NCI-H526 treated with DMSO at 0.1 percent for 48 hours (cell line): ENCODE results near the gene MAD2L2.

Experiments
- DNase-seq: peaks from one replicate; lab custom pipeline; 2025; lab: John Stamatoyannopoulos, UW

MAD2L2 gene

DNA sequence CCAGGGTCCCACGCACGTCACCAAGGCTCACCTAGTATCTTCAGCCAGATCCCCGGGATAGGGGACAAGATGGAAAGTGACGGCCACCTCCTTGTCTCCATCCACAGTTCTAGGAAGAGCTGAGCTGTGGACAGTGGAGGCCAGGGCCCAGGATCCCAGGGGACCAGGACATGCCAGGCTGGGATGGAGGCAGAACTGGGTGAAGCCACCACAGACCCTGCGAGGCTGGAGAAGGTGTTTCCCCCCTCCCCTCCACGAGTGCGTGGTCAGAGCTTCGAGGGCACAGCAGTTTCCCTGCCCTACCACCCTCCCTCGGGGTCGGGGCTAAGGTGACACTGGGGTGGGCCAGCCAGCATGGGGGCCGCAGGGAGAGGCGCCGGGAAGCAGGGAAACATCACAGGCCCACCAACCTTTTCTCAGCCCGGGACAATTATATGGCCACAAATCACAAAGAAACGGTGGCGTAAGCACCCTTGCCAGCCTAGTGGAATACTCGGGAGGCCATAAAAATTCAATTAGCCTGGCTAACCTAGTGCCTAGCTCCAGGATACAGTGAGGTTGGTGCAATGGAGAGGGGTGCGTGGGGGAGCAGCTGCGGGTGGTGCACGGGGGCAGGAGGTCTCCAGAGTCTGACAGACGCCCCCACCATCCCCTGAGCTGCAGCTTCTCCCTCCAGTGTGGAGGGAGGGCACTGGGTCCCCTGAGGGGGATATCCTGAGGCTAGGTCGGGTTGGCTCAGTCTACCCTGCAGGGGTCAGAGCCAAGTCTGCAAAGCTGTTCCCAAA is 23.9 kb upstream of the MAD2L2 start:
- DNase-seq = no peak

DNA sequence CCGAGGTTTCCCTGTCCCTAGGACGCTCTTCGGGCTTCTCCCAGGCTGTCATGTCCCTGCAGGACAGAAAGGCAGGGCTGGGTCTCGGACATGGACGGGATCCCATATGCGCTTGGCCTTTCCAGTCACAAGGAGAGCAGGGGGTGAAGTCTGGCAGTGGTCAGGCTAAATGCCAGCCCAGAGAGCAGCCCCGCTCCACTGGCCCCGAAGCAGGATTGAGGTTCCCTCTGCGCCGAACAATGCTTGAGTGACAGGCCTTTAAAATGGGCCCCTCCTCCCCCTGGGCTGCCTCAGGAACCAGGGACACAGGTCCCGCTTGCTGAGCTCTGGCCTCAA is 23.2 kb upstream of the MAD2L2 start:
- no peak for DNase-seq

DNA sequence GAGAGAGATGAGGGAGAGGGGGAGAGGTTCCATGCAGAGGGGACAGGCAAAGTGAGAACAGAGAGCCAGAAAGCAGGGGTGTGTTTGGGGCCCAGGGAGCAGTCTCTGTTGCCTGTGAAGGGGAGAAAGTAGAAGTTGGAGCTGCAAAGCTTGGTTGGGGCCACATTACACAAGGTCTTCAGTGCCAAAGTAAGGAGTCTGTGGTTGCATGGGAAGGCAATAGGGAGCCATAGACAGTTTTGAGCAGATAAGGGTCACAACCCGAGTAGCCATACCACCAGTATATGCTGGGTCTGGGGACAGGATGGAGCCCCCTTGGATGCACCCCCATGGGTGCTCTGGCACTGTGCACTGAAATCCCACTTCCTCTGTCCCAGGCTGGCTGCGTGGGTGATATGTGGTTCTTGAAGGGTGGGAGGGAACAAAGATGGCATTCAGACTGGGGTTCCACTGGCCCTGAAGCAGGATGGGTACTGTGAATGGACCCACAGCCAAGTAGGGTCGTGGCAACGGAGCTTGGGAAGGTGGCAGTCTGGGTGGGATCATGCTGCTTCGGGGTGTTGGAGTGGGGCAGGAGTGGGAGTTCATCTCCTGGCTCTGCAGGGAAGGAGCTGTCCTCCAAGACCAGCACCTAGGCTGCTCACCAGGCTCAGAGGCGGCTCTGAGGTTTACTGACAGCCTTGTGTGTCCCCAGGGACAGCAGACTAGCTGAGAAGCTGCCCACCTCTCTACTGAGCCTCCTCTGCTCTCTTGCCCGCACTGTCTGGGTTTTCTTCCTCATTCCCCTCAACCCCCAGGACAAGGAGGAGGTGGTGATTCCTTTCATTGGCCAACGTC is 22.6 kb upstream of the MAD2L2 start:
- no peak for DNase-seq

DNA sequence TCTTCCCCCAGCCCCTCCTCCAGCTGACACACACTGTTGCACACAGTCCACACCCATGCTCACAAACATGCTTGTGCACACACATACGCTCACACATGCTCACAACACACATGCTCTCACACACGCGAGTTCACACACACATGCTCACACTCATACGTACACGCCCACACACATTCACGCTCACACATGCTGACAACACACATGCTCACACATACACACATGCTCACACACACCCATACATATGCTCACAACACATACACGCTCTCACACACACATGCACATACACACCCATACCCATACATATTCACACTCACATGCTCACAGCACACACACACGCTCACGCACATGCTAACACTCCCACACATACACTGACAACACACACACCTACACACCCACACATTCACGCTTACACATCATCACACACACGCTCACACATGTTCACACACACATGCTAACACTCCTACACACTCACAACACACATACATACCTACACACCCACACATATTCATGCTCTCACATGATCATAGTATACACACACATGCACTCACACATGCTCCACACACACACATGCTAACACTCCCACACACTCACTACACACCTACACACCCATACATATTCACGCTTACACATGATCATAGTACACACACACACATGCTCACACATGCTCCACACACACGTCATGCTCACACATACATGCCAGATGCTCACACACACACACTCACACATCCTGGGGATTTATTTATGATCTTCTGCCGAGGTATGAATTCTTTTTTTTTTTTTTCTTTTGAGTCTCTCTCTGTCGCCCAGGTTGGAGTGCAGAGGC is 21.2 kb upstream of the MAD2L2 start:
- DNase-seq = no peak

DNA sequence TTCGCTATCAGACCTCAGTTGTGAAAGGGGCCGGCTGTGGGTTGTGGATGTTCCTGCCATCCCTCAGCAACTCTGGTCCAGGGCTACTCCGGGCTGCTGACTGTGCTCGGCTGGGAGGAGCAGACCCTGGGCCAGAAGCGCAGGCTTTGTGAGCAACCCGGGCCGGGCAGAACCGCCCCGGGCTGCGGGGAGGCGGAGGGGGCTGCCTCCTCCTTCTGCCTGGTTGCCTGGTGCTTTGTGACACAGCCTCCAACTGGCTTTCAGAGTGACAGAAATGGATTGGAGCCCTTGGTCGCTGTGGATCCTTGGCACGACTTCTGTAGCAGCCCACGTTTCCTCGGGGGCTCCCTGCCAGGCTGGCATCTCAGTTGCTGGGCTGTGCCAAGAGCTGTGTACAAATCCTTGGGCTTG is 20.6 kb upstream of the MAD2L2 start:
- DNase-seq = no peak

DNA sequence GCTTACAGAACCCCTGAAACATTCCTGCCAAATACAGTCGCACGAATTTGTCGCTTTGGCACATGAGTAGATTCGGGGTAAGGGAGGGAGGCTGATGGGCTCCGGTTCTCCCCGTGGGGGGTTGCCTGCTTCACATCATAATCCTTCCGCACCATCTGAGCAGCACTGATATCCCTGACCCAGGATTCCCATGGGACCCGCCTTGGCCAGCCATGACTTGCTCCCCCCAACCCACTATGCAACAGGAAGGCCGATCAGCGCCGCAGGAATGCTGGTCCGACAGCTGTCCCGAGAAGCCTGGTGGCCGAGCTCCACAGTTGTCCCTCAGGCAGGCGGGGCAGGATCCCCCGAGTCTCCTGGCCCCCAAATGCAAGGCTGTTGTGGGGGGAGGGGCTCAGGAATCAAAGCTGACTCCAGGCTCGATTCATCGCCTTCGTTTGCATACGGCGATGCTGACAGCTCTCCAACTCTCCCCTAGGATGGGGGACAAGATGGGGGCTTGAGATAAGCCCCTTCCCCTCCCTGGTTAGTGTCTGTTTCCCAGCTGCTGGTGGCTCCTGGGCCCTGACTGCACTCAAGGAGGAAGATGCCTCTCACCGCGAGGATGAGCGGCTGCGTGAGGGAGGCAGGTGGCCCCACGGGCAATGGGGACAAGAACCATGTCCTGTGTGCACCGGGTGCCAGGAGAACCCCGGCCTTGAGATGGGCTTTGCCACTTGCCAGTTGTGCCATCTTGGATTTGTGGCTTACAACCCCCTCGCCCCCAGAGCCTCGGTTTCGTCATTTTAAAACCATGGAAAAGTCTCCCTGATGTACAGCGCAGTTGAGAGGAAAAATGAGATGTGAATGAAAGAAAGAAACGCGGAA is 19.9 kb upstream of the MAD2L2 start:
- no peak for DNase-seq

DNA sequence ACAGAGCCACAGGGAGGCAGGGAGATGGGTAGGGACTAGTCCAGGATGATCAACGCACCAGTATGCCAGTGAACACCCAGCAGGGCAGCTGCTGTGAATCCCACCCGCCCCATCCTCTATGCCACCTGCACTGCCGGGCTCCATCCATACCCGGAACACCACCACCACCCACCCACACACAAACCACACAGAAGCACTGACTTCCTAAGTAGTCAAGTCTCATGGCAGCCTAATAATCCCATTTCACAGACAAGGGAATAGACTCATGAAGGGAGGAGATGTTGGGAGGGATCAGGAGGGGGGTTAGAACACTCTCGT is 16.9 kb upstream of the MAD2L2 start:
- no peak for DNase-seq

DNA sequence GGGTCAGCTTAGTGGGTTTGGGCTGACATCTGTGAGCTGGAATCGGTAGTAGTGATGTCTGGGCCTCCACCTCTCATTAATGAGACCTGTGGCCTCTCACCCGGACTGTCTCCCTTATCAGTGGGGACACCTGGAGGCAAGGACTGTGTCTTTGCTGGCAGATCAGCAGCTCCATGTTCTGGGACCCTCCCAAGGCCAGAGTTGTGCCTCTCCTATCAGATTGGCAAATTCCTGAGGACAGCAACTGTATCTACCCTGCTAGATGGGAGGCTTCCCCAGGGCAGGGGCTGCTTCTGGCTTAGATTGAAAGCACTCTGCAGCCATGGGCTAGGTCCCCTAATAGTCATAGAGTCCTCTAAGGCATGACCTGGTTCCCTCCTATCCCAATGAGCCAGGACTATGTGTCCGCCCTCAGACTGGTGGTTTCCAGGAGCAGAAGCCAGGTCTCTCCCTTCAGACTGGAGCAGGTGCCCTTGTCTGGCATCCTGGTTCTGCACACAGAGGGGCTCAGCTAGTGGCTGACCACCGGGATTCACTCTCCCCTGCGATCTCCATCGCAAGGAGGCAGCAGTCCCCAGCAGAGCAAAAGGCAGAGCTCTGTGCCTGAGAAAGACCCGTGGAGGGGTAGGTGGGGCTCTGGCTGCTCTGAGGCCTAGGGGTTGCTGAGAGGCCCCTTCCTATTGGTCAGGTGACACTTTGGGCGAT is 16.4 kb upstream of the MAD2L2 start:
- no peak for DNase-seq

DNA sequence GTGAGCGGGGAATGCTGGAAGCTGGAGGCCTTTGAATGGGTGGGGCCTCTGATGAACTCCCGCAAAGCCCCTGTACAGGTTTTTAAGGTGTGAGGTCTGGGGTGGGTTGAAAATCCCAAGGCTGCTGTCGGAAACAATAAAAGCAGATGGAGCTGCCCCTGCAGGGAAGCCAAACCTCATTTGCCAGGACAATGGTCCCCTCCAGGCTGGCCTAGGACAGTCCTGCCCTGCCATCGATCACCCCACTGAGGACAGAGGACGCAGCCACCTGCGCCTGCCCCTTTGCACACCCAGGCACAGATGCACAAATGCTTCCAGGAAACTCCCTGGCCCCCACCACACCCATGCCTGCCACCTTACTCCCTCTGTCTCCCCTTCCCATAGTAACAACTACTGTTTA is 14.9 kb upstream of the MAD2L2 start:
- DNase-seq = no peak

DNA sequence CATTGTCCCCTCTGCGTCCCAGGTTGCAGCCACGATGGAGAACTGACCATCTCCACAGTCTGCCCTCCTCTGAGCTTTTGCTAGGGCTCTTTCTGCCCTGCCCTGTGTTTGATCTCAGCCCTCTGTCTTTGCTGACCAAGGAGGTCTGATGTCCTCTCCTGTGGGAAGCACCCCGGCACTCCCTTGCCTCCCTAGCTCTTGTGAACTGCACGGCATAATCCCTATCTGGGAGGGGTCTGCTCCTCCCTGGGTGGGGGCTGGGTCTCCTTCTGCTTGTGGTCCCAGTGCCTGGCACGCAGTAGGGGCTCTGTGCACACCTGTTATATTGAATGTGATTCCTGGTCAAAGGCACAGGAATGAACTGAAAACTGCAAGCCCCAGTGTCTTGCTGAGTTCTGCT is 13.0 kb upstream of the MAD2L2 start:
- DNase-seq = no peak

DNA sequence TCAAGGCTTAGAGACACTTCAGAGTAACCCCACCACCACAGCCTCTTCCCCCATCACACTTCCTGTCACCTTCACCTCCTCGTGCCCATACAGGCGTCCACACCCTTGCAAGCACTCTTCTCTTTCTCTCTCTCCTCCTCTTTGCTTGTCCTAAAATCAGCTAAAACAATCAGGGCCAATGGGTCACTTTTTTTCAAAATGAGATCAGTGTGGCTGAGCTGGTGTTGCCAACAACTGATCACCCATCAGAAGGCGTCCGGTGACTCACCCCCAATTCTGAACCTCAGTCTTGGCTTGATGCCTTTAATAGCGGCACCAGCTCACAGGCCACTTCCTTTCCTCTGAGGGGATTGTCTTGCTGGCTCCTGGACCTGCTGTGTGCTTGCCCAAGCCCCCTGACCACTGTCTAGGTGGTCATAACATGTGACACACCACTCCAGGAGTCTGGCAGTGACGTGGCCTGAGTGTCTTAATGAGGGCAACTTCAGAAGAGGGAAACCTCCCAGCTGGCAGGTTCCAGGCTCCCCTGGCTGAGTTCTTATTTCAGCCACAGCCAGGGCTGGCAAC is 12.2 kb upstream of the MAD2L2 start:
- no peak for DNase-seq

DNA sequence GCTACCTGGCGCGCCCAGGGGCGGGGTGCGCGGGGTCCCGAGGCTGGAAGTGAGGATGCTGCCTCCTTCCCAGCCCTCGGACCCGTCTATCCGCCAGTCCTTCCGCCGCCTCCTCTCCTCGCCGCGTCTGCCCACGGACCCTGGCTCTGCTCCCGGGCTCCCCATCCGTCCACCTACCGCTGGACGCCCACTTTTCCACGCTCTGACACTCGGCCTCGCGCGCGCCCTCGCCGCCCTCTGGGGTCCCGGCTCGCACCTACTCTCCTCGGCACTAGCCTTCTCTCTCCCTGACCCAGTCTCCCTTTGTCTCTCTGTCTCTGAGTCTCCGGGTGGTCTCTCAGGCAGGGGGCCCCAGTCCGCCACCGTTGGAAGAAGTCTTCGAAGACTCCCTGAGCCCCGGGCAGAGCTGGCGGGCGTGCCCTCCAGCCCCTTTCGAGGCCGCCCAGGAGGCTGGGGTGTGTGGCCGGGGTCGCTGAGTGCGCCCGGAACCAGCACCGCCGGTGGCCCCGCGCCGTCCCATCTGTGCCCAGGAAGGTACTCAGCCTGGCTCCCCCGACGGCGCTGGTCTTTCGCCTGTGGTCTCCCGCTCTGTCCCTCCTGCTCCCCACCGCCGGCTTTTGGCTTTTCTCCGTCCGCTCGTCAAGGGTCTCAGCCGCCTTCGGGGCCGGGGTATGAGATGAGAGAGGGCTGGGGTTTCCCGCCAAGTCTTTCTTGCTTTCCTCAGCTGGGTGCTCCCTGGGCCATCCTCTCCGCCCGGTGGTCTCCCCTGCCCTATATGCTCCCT is 11.2 kb upstream of the MAD2L2 start:
- no peak for DNase-seq

DNA sequence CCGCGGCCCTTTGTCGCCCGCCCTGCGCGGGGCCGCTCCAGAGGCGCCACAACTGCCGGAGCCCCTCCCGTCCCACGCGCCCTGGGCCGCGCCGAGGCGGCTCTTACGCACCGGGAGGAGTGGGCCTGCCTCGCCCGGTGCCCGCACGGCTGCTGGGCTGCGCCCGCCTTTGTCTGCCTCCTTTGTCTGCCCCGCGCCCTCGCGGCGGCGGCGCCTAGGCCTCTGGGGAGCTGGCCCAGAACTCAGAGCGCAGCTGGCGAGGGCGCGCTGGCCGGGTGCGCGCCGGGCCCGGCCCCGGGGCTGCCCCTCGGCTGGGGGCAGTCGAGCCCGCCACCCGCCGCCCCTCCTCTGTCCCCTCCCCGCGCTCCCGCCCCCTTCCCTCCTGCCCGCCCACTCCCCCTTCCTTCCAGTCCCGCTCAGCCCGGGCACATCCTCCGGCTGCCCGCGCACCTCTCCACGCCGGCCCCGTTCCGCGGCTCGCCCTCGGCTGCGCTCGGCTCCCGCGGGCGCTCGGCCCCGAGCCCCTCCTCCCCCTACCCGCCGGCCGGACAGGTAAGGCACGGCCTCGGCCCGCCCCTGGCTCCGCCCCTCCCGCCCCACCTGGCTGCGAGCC is 10.5 kb upstream of the MAD2L2 start, which contains the start of gene DRAXIN:
Gene DRAXIN (plus strand): TSS at position 409 of the 613 bp plus-strand sequence. CDS start 14,549 bp downstream, outside the sequence.
- DNase-seq = no peak

DNA sequence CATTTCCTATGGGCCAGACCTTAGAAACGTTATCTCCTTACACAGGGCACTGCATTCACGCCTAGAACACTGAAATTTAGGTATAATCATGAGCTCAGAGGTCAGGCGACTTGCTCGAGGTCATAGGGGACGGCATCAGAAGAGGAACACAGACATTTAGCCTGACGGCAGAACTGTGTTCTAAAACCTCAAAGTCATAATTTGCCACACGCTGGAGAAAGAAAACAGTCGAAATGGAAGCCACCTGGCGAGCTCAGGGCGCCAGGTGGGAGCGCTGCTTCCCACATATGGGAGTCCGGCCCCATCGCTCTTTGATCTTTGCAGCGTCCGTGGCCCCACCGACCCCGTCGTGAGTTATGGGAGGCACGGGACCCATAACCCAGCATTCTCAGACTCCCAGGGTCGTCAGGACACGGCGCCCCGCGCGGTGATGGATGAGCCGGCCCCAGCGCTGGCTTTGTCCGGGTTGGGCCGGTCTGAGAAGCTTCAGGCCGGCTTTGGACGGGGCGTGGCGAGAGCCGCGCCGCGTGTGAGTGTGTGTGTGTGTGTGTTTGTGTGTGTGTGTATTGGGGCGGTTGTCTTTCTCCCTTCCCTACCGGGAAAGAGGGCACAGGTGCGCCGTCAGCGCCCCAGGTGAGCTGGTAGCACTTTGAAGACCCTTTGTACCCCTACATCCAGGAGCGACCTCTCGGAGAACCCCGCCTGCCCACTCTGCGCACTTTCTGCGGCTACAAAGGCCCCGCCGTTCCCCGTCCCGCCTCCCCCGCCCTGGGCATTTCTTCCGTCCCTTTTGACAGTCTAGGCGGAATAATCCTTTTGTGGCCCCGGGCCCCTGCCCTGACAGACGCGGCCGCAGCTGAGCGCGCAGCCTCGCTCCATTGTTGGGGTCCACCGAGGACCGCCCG is 9.7 kb upstream of the MAD2L2 start:
- DNase-seq = peak; percentile 23

DNA sequence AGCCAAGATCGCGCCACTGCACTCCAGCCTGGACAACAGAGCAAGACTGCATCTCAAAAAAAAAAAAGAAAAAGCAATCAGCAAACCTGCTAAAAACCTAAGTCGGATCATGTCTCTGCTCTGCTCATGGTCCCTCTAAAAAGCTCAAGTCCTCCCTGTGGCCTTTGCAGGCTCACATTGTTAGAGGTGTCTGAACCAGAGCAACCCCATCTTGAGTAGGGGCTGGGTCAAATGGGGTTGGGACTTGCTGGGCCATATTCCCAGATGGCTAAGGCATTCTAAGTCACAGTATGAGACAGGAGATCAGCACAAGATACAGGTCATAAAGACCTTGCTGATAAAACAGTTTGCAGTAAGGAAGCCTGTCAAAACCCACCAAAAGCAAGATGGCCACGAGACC is 7.6 kb upstream of the MAD2L2 start:
- no peak for DNase-seq

DNA sequence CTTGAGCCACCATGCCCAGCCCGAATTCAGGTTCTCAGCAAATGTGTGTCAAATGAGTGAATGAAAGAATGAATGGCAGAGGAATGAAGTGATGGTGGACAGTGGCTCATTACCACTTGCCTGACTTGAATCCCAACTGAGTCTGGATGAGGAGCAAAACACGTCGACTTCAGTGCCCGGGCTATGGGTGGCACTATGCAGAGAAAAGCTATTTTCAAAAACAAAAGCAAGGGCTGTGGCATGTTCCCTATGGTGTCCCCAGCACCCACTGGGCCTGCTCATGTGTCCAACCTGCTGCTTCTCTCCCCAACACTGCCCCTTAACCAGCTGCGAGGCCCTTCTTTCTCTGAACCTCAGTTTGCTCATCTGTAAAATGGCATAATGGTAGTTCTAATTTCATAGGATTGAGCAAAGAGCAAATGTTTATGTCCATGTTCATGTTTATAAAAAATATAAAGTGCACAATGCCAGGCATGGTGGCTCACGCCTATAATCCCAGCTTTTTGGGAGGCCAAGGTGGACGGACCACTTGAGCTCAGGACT is 4.3 kb upstream of the MAD2L2 start:
- DNase-seq = no peak

DNA sequence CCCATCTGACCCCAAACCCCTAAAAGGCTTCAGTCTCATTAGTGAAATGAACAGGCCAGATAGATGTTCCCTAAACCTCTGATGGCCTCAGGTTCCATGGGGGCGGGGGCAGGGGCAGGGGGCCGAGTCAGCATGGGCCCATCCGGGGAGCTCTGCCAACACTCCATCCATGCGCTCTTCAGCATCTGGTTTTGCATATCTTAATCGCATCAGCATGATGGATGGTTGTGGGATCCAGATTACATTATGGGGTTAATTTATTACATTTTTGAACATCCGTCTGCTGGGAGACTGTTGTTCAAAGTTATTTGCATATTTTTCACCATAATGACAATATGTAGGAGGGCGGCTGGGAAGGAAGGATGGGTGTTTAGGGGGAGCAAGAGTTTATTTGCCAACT is 3.1 kb upstream of the MAD2L2 start:
- DNase-seq = peak; percentile 80

DNA sequence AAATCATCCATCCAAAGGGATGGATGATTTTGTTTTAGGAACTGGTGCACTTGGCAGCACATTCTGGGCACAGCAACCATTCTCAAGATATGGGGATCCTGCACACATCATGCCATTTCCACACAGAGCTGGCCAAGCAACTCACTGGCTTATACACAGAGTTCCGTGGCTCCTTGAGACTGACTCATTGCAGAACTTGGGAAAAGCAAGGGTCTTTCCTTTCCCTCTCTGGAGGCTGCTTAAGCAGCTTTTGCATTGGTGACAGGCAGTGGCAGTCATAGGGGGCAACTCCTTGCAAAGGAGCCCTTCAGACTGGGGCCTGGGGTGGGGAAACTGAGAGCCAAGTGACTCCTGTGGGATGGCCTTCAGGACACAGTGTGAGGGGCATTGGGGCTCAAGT is 1.9 kb upstream of the MAD2L2 start:
- no peak for DNase-seq
